SK-N-MC (cell line): ENCODE measurements around the gene RHOBTB1.
A peak's percentile ranks its signal among the peaks of the same experiment; 100 is the strongest.

Experiments
- DNase-seq: peaks from one replicate; pipeline ENCODE4 v3.0.0-alpha.2; 2011; ENCODE audit warnings: low read depth, low spot score
- H3K27ac ChIP-seq: fragments of 200-600 bp; sonication (generic); 2 replicates; pipeline ENCODE4 v1.5.1; 2016; ENCODE audit warnings: mixed run types
- H3K36me3 ChIP-seq: fragments of 200-600 bp; sonication (generic); 2 replicates; pipeline ENCODE4 v1.6.1; 2017; ENCODE audit warnings: antibody characterized with exemption, low read length, mixed read lengths; ENCODE audit not compliant: insufficient read depth
- H3K4me3 ChIP-seq: fragments of 200-600 bp; sonication (generic); 2 replicates; pipeline ENCODE4 v1.5.1; 2016
- H3K9ac ChIP-seq: fragments of 200-600 bp; sonication (generic); 2 replicates; pipeline ENCODE4 v1.8.0; 2017; ENCODE audit warnings: mixed run types, mixed read lengths; ENCODE audit not compliant: insufficient read length
- H3K9me3 ChIP-seq: fragments of 200-600 bp; sonication (generic); 2 replicates; pipeline ENCODE4 v1.6.1; 2017; ENCODE audit warnings: low read depth, mild to moderate bottlenecking, antibody characterized with exemption, low read length, moderate library complexity, mixed read lengths
- EZH2 ChIP-seq: fragments of 200-600 bp; sonication (generic); IDR thresholded peaks from one replicate; pipeline ENCODE4 v1.6.1; 2017; ENCODE audit warnings: antibody characterized with exemption
- FOXP2 ChIP-seq: optimal IDR thresholded peaks from 2 replicates; pipeline ENCODE3; 2011; ENCODE audit warnings: mild to moderate bottlenecking, moderate library complexity; ENCODE audit not compliant: insufficient read depth; ENCODE audit errors: extremely low read length, control extremely low read depth
- POLR2AphosphoS5 ChIP-seq: IDR thresholded peaks from 2 replicates; pipeline ENCODE4 v1.6.1; 2012; ENCODE audit warnings: mild to moderate bottlenecking, low read depth, low read length, borderline replicate concordance

Gene RHOBTB1, protein sequence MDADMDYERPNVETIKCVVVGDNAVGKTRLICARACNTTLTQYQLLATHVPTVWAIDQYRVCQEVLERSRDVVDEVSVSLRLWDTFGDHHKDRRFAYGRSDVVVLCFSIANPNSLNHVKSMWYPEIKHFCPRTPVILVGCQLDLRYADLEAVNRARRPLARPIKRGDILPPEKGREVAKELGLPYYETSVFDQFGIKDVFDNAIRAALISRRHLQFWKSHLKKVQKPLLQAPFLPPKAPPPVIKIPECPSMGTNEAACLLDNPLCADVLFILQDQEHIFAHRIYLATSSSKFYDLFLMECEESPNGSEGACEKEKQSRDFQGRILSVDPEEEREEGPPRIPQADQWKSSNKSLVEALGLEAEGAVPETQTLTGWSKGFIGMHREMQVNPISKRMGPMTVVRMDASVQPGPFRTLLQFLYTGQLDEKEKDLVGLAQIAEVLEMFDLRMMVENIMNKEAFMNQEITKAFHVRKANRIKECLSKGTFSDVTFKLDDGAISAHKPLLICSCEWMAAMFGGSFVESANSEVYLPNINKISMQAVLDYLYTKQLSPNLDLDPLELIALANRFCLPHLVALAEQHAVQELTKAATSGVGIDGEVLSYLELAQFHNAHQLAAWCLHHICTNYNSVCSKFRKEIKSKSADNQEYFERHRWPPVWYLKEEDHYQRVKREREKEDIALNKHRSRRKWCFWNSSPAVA

DNA sequence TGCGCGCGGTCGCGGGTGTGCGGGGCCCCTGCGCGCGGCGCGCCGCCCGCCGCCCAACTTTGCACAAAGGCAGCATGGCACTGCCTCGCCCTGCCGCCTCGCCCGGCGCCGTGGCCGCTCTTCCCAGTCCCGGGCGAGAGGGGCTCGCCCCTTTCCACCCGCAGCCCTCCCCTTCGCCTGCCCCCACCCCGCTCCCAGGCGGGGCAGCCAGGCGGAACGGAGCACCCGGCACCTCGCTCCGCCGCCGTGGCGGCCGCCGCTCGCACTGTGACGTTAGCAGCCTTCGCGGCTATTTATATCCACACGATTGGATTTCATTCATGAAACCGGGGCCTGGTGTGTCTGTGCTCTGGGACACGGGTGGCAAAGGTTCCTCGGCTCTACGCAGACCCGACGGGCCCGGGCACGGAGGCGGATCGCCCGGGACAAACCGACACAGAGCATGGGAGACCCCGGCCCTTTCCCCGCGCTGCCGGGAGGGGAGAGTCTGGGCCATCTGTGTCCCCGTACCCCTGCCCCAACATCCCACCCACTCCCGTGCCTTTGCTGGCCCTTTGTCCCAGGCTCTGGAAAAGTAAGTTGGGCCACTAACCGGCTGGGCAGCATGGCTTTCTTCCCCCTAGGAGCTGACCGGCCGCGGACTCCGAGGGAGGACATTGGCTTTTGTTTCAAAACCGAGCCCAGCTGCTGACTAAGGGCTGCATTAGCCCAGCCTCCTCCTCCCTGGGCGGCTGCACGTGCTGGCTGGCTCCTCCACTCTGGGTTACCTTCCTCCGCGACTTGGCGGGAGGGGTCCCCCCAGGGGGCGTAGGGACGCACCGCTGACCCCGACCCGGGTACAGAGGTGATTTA is at the start of gene RHOBTB1:
Gene RHOBTB1 (minus strand): TSS at position 128 of the 852 bp plus-strand sequence. CDS start 32,643 bp downstream, outside the sequence.
- H3K9ac ChIP-seq: peak within 1 kb of the TSS; percentile 79
- no peak within 1 kb of the TSS for H3K27ac ChIP-seq
- H3K9me3 ChIP-seq: no peaks in the 10 kb centered on the region
- DNase-seq: no peak
- no peak for TF ChIP-seq EZH2
- TF ChIP-seq FOXP2: no peak
- TF ChIP-seq POLR2AphosphoS5: no peak
- H3K36me3 ChIP-seq: no peaks in the 10 kb centered on the region
- H3K4me3 ChIP-seq: peak within 1 kb of the TSS; percentile 82

DNA sequence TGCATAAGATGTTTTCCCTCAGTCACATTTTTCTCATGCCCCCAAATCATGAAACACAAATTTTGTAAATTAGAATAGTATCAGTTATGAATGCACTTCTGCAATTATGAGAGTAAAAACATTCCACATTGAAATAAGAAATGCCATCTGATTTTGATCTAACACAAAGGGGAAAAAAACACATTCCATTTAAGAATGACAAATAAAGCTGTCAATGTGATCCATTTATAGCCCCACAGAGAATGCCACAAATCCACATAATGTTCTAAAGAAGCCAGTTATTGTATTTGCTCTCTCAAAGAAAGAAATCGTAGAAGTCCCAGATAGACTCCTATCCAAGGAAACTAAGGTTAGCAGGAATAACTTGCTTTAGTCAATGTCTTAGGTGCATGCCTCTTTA is 48.7 kb upstream of the RHOBTB1 start:
- Histone ChIP-seq H3K4me3 (no peak overlapping the region), H3K27ac (no peak overlapping the region), H3K36me3 (no peaks in the 10 kb centered on the region), H3K9me3 (no peaks in the 10 kb centered on the region), H3K9ac (no peak overlapping the region)
- no peak for DNase-seq
- TF ChIP-seq POLR2AphosphoS5: no peak
- no peak for TF ChIP-seq EZH2
- TF ChIP-seq FOXP2: no peak

DNA sequence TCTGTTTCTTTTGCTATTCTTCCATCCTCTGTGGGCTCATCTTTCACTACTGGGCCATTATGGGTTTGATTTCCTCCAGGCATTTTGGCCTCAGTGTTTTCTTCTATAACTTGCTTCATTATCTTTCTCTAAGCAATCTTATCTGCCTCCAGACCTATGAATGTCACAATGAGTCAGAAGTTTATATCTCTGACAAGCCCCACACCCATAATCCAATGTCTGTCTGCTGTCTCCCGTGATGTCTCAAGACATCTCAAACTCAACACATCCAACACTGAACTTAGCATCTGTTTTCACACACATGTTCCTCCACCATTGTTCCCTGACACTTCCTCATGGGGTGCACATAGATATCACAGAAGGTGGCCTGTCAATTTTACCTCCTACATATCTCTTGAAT is 46.7 kb upstream of the RHOBTB1 start:
- no peak for DNase-seq
- Histone ChIP-seq H3K9ac (no peak overlapping the region), H3K4me3 (no peak overlapping the region), H3K36me3 (no peaks in the 10 kb centered on the region), H3K9me3 (no peaks in the 10 kb centered on the region), H3K27ac (no peak overlapping the region)
- TF ChIP-seq FOXP2: no peak
- no peak for TF ChIP-seq POLR2AphosphoS5
- no peak for TF ChIP-seq EZH2

DNA sequence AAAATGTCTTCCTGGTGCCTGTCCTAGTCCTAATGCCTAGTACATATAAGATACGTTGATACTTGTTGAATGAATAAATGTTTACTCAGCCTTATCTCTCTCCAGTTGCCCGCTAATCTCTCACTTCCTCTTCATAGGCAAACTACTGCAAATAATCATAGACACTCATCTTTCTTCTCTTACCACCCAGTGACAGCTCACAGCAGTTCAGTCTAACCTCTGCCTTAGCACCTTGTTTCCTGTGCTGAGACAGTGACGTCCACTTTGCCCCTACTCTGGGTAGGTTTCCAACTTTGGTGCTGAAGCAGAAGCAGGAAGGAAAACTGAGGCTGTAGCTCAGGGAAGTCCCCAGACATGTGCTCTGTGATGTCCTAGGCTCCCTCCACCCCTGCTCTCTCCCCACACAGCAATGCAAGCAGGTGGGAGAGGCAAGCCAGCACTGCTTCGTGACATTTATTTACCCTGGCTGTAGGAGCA is 45.5 kb upstream of the RHOBTB1 start:
- DNase-seq: no peak
- H3K27ac ChIP-seq: no peak overlapping the region

DNA sequence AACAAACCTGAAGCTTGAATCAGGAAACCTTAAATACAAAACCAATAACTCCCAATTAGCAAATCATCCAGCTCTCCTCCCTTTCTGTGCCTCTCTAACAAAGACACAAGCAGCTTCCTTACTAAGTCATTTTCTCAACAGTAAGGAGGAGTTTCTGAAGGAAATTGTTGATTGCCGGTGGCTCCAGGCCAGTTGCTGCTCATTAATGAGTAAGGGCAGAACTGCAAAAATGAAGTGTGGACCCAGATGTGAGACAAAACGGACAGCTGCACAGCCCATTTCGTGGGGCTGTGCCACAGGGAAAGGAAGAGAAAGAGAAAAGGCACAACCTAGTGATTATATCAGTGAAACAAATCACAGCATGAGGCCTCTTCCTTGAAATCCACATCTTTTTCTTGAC is 42.8 kb upstream of the RHOBTB1 start:
- no peaks in the 10 kb centered on the region for H3K9me3 ChIP-seq
- H3K4me3 ChIP-seq: no peak overlapping the region
- DNase-seq: no peak
- H3K27ac ChIP-seq: no peak overlapping the region
- TF ChIP-seq FOXP2 (no peak), EZH2 (no peak), POLR2AphosphoS5 (no peak)
- no peaks in the 10 kb centered on the region for H3K36me3 ChIP-seq
- H3K9ac ChIP-seq: no peak overlapping the region

More for the DNA sequence above, 45.5 kb upstream of the RHOBTB1 start:
- Histone ChIP-seq H3K36me3 (no peaks in the 10 kb centered on the region), H3K9me3 (no peaks in the 10 kb centered on the region), H3K4me3 (no peak overlapping the region), H3K9ac (no peak overlapping the region)
- TF ChIP-seq FOXP2 (no peak), POLR2AphosphoS5 (no peak), EZH2 (no peak)

DNA sequence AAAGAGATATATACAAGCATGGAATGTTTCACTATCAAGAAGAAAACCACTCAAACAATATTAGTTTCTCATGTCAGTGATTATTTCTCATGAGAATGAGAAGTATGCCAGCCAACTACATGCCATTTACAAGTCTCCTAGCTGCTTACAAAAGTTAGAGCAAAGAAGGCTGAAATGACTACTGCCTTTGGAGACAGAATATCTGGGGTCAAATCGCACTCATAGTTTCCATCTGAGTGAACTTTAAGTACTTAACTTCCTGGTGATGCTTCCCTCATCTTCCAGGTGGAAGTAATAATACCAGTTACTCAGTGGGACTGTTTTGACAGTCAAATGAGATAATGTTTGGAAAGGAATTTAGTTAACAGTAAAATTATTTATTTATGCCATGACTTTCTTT is 42.0 kb upstream of the RHOBTB1 start:
- DNase-seq: no peak
- Histone ChIP-seq H3K9ac (no peak overlapping the region), H3K9me3 (no peaks in the 10 kb centered on the region), H3K27ac (no peak overlapping the region), H3K4me3 (no peak overlapping the region), H3K36me3 (no peaks in the 10 kb centered on the region)
- no peak for TF ChIP-seq FOXP2

DNA sequence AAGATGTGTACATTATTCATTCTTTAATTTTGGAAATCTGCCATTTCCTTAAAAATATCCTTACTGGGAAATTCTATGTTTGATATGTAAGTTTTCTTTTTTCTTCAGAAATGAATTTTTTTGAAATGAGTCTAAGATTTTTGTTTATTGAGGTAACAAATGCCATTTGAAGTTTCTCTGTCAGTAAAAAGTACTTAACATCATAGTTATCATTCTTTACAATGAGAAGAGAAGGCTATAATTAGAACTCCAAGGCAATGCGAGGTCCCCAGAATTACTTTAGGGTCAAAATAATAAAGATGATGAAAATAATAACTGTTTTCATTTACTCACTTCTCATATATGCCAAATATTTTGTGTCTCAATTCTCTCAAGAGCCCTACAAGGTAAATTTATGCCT is 37.0 kb upstream of the RHOBTB1 start:
- no peak for DNase-seq
- Histone ChIP-seq H3K9me3 (no peaks in the 10 kb centered on the region), H3K36me3 (no peaks in the 10 kb centered on the region), H3K27ac (no peak overlapping the region), H3K9ac (no peak overlapping the region), H3K4me3 (no peak overlapping the region)
- no peak for TF ChIP-seq EZH2
- TF ChIP-seq POLR2AphosphoS5: no peak
- no peak for TF ChIP-seq FOXP2

DNA sequence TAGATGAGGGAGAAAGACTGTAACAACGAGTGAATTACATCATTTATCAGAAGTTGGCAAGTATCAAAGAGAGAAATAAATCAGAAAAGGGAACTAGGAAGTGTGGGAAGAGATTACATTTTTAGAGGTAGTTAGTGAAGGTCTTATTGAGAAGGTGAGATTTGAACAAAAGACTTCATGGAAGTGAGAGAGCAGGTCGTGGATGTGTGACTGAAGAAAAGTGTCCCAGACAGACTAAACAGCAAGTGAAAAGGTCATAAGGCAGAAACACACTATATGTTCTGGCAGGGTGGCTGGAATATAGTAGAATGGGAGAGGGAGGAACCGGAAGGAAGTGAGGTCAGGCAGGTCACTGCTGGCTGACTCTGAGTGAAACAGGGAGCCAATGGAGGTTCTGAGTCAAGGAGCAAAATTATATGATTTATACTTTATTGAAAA is 35.7 kb upstream of the RHOBTB1 start:
- no peak overlapping the region for H3K27ac ChIP-seq
- no peak overlapping the region for H3K9ac ChIP-seq
- DNase-seq: no peak
- H3K4me3 ChIP-seq: no peak overlapping the region
- no peaks in the 10 kb centered on the region for H3K9me3 ChIP-seq
- H3K36me3 ChIP-seq: no peaks in the 10 kb centered on the region
- no peak for TF ChIP-seq EZH2
- no peak for TF ChIP-seq POLR2AphosphoS5
- no peak for TF ChIP-seq FOXP2
